OCI-LY1 (cell line): ENCODE results near the gene KDM5B.
"Not testable (repeated sequence)": the region's sequence is repeated elsewhere in the genome, so short reads cannot be mapped to it uniquely, and the experiment has no call there.

ENCODE experiments used
- H2AFZ ChIP-seq: fragments of 200-600 bp; sonication (generic), shearing (Covaris generic); 2 replicates; pipeline ENCODE4 v1.6.0; 2014; ENCODE audit warnings: antibody characterized with exemption, mild to moderate bottlenecking, low read length
- H3F3A ChIP-seq: fragments of 200-600 bp; sonication (generic), shearing (Covaris generic); 2 replicates; pipeline ENCODE4 v1.6.0; 2014; ENCODE audit warnings: mild to moderate bottlenecking, antibody characterized with exemption, low read length, moderate library complexity; ENCODE audit not compliant: insufficient read depth
- H3K27ac ChIP-seq: fragments of 200-600 bp; sonication (generic); 2 replicates; pipeline ENCODE4 v1.5.1; 2014; ENCODE audit warnings: low read length, mixed run types, mild to moderate bottlenecking, low read depth; ENCODE audit not compliant: poor library complexity, severe bottlenecking
- H3K27me3 ChIP-seq: fragments of 200-600 bp; sonication (generic); 2 replicates; pipeline ENCODE4 v1.6.0; 2014; ENCODE audit warnings: antibody characterized with exemption, mild to moderate bottlenecking, low read length, moderate library complexity; ENCODE audit not compliant: insufficient read depth
- H3K36me3 ChIP-seq: fragments of 200-600 bp; sonication (generic); 2 replicates; pipeline ENCODE4 v1.6.1; 2014; ENCODE audit warnings: mild to moderate bottlenecking, antibody characterized with exemption, low read length, moderate library complexity, mixed read lengths; ENCODE audit not compliant: insufficient read depth
- H3K4me1 ChIP-seq: fragments of 200-600 bp; sonication (generic); 2 replicates; pipeline ENCODE4 v1.5.1; 2014; ENCODE audit warnings: mild to moderate bottlenecking, low read length, moderate library complexity; ENCODE audit not compliant: insufficient read depth, severe bottlenecking
- H3K4me2 ChIP-seq: fragments of 200-600 bp; sonication (generic), shearing (Covaris generic); 2 replicates; pipeline ENCODE4 v1.6.1; 2014; ENCODE audit warnings: low read length
- H3K4me3 ChIP-seq: fragments of 200-600 bp; sonication (generic); 2 replicates; pipeline ENCODE4 v1.5.1; 2014; ENCODE audit warnings: low read length, low read depth, mild to moderate bottlenecking, mixed read lengths; ENCODE audit not compliant: poor library complexity, severe bottlenecking
- H3K79me2 ChIP-seq: fragments of 200-600 bp; shearing (Covaris generic); 2 replicates; pipeline ENCODE4 v1.6.1; 2016; ENCODE audit warnings: mixed run types, low read length, mixed read lengths; ENCODE audit not compliant: insufficient read depth
- H3K9ac ChIP-seq: fragments of 200-600 bp; sonication (generic), shearing (Covaris generic); 2 replicates; pipeline ENCODE4 v1.6.1; 2014; ENCODE audit warnings: mild to moderate bottlenecking, low read length, mixed read lengths
- H3K9me2 ChIP-seq: fragments of 200-600 bp; sonication (generic), shearing (Covaris generic); 2 replicates; pipeline ENCODE4 v1.6.1; 2014; ENCODE audit warnings: low read depth, mild to moderate bottlenecking, low read length, mixed read lengths
- H3K9me3 ChIP-seq: fragments of 200-600 bp; shearing (Covaris generic); 2 replicates; pipeline ENCODE4 v1.6.1; 2014; ENCODE audit warnings: low read length, mixed read lengths
- H4K20me1 ChIP-seq: fragments of 200-600 bp; sonication (generic), shearing (Covaris generic); 2 replicates; pipeline ENCODE4 v1.6.0; 2016; ENCODE audit warnings: mild to moderate bottlenecking, low read length; ENCODE audit not compliant: insufficient read depth
- EZH2 ChIP-seq: fragments of 200-600 bp; sonication (generic), shearing (Covaris generic); IDR thresholded peaks from 2 replicates; pipeline ENCODE4 v1.8.0; 2017; ENCODE audit warnings: borderline replicate concordance, mixed run types, mild to moderate bottlenecking, antibody characterized with exemption, low read length, moderate library complexity, mixed read lengths
- TF ChIP-seq, protein P1 (sequence below): fragments of 200-600 bp; sonication (generic), shearing (Covaris generic); IDR thresholded peaks from 2 replicates; pipeline ENCODE4 v1.5.1; 2017; ENCODE audit warnings: mild to moderate bottlenecking, antibody characterized with exemption, low read length, moderate library complexity, mixed read lengths

KDM5B gene

DNA sequence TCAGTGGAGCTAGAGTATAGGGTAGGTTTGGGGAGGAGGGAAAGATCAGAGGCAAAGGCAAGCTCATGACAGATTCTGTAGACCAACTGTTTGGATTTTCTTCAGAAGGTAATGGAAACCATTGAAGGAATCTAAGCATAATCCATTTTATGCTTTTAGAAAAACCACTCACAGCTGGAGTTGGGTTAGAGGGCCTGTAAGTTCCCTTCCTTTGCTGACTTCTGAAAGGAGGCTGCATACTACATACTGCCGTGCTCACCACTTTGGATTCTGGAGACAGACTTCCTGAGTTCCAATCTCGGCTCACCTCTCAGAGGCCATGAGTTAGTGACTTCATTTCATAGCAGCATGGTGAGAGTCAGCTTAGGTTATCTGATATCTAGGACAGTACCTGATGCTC, 91.6 kb downstream of the KDM5B start:
- no peaks in the 10 kb centered on the region for H3K9me3 ChIP-seq
- H3K36me3 ChIP-seq: no peaks in the 10 kb centered on the region
- H3K9ac ChIP-seq: no peak overlapping the region
- no peaks in the 10 kb centered on the region for H3F3A ChIP-seq
- H3K27me3 ChIP-seq: no peaks in the 10 kb centered on the region
- no peak overlapping the region for H3K4me2 ChIP-seq
- H3K4me3 ChIP-seq: no peak overlapping the region
- no peaks in the 10 kb centered on the region for H3K9me2 ChIP-seq
- H3K79me2 ChIP-seq: no peaks in the 10 kb centered on the region
- no peaks in the 10 kb centered on the region for H3K4me1 ChIP-seq
- no peak overlapping the region for H2AFZ ChIP-seq
- no peak overlapping the region for H3K27ac ChIP-seq
- no peaks in the 10 kb centered on the region for H4K20me1 ChIP-seq
- TF ChIP-seq, protein P1, sequence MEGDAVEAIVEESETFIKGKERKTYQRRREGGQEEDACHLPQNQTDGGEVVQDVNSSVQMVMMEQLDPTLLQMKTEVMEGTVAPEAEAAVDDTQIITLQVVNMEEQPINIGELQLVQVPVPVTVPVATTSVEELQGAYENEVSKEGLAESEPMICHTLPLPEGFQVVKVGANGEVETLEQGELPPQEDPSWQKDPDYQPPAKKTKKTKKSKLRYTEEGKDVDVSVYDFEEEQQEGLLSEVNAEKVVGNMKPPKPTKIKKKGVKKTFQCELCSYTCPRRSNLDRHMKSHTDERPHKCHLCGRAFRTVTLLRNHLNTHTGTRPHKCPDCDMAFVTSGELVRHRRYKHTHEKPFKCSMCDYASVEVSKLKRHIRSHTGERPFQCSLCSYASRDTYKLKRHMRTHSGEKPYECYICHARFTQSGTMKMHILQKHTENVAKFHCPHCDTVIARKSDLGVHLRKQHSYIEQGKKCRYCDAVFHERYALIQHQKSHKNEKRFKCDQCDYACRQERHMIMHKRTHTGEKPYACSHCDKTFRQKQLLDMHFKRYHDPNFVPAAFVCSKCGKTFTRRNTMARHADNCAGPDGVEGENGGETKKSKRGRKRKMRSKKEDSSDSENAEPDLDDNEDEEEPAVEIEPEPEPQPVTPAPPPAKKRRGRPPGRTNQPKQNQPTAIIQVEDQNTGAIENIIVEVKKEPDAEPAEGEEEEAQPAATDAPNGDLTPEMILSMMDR: no peak
- no peak for TF ChIP-seq EZH2

- H4K20me1 ChIP-seq, H3K9ac ChIP-seq, H3K4me3 ChIP-seq, H3K4me2 ChIP-seq, H3K79me2 ChIP-seq, H3K9me3 ChIP-seq, H3K27ac ChIP-seq, H3F3A ChIP-seq, H2AFZ ChIP-seq, H3K36me3 ChIP-seq, H3K9me2 ChIP-seq, H3K27me3 ChIP-seq, H3K4me1 ChIP-seq: not testable (repeated sequence)
Observed at GRCh38 chr1:202714202-202714601, 94.0 kb downstream of the KDM5B start.

GRCh38 chr1:202713110-202713509, 95.1 kb downstream of the KDM5B start:
- no peak overlapping the region for H3K9ac ChIP-seq
- no peak overlapping the region for H3K27ac ChIP-seq
- H3K9me3 ChIP-seq: no peaks in the 10 kb centered on the region
- H3K4me1 ChIP-seq: no peaks in the 10 kb centered on the region
- no peak overlapping the region for H3K4me2 ChIP-seq
- TF ChIP-seq EZH2: no peak
- H2AFZ ChIP-seq: no peak overlapping the region
- H3F3A ChIP-seq: no peaks in the 10 kb centered on the region
- no peaks in the 10 kb centered on the region for H4K20me1 ChIP-seq
- no peaks in the 10 kb centered on the region for H3K36me3 ChIP-seq
- H3K79me2 ChIP-seq: no peaks in the 10 kb centered on the region
- H3K4me3 ChIP-seq: no peak overlapping the region
- peaks cover 5% of the 10 kb centered on the region; the same call in 1 of the 2 replicates for H3K27me3 ChIP-seq
- no peaks in the 10 kb centered on the region for H3K9me2 ChIP-seq

DNA sequence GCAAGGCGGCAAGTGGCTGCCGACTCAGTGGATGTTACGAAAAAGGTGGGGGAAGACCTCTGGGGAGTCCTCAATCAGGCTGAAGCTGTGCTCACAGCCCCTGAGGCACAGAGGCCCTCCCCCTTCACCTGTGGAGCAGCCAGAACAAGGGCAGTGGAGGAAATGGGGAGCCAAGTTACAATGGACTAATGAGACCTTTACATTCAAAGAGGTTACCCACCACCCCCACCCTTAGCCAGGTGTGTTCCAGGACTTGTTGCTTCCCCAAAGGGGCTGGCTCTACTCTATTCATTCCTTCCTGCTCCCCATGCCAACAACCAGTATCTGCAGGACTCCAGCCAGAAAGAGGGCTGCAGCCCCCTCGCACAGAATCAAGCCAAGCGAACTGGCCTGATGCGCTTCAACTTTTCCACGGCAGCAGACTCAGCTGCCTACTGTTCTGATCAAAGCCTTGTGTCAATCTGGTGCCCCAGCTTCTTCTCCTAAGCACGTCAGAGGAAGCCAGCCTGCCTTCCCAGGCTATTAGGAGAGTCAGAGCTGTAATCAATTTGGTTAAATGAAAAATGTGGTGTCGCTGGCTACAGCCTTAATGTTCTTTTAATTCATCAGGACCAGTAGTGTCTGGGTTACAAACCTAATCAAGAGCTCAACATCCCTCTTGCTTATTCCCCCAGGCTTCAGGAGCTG, 96.1 kb downstream of the KDM5B start:
- Histone ChIP-seq H3K9me3 (no peaks in the 10 kb centered on the region), H3K27me3 (peaks cover 9% of the 10 kb centered on the region; the same call in 1 of the 2 replicates), H3F3A (no peaks in the 10 kb centered on the region), H3K9ac (no peak overlapping the region), H3K4me2 (no peak overlapping the region), H4K20me1 (no peaks in the 10 kb centered on the region), H3K36me3 (no peaks in the 10 kb centered on the region), H3K79me2 (no peaks in the 10 kb centered on the region), H3K4me3 (no peak overlapping the region), H2AFZ (no peak overlapping the region), H3K27ac (no peak overlapping the region), H3K4me1 (no peaks in the 10 kb centered on the region), H3K9me2 (no peaks in the 10 kb centered on the region)
- TF ChIP-seq EZH2: no peak
- TF ChIP-seq, protein P1: no peak
